ENCODE measurements around the gene CLEC4M. TPM values are rescaled to one million over a fixed set of nuclear protein-coding genes. Genes with fewer than 3 reads are reported as not detected.

CLEC4M gene
- polyA plus RNA-seq (2012; ENCODE audit: insufficient read length, low read depth), result not detected

- TF ChIP-seq TAF1 (IDR thresholded peaks at IDR 0.05; ENCODE audit: borderline replicate concordance, insufficient read depth, low read length) (no peak), FOXP2 (optimal IDR thresholded peaks at IDR 0.05; ENCODE audit: borderline replicate concordance, extremely low read depth, extremely low read length, insufficient read depth) (no peak), REST (IDR thresholded peaks at IDR 0.05; ENCODE audit: insufficient read depth in 1 of 2, low read depth in 2 of 2, low read length in 2 of 2) (no peak)
Measured at GRCh38 chr19:7762719-7763293, at the start of gene CLEC4M. TSS of gene CLEC4M (plus strand) at chr19:7763243. CDS start at chr19:7763267, 24 bp downstream.

GRCh38 chr19:7715671-7716070, 47.4 kb upstream of the CLEC4M start:
- TF ChIP-seq SIN3A (IDR thresholded peaks at IDR 0.05; ENCODE audit: borderline replicate concordance, insufficient read depth, low read length) (no peak), REST (IDR thresholded peaks at IDR 0.05; ENCODE audit: insufficient read depth in 1 of 2, low read depth in 2 of 2, low read length in 2 of 2) (no peak), POLR2AphosphoS5 (IDR thresholded peaks at IDR 0.05; ENCODE audit: low read depth, low read length) (no peak)

GRCh38 chr19:7716762-7717161, 46.3 kb upstream of the CLEC4M start:
- no peak for TF ChIP-seq TAF1 (IDR thresholded peaks at IDR 0.05; ENCODE audit: borderline replicate concordance, insufficient read depth, low read length)
- no peak for TF ChIP-seq REST (IDR thresholded peaks at IDR 0.05; ENCODE audit: insufficient read depth in 1 of 2, low read depth in 2 of 2, low read length in 2 of 2)
- no peak for TF ChIP-seq SIN3A (IDR thresholded peaks at IDR 0.05; ENCODE audit: borderline replicate concordance, insufficient read depth, low read length)
- TF ChIP-seq FOXP2 (optimal IDR thresholded peaks at IDR 0.05; ENCODE audit: borderline replicate concordance, extremely low read depth, extremely low read length, insufficient read depth), result no peak
- no peak for TF ChIP-seq POLR2AphosphoS5 (IDR thresholded peaks at IDR 0.05; ENCODE audit: low read depth, low read length)

GRCh38 chr19:7718668-7719067, 44.4 kb upstream of the CLEC4M start:
- TF ChIP-seq POLR2AphosphoS5 (IDR thresholded peaks at IDR 0.05; ENCODE audit: low read depth, low read length), result no peak

- TF ChIP-seq FOXP2 (optimal IDR thresholded peaks at IDR 0.05; ENCODE audit: borderline replicate concordance, extremely low read depth, extremely low read length, insufficient read depth), result no peak
- no peak for TF ChIP-seq REST (IDR thresholded peaks at IDR 0.05; ENCODE audit: insufficient read depth in 1 of 2, low read depth in 2 of 2, low read length in 2 of 2)
- TF ChIP-seq POLR2AphosphoS5 (IDR thresholded peaks at IDR 0.05; ENCODE audit: low read depth, low read length), result no peak
- TF ChIP-seq TAF1 (IDR thresholded peaks at IDR 0.05; ENCODE audit: borderline replicate concordance, insufficient read depth, low read length), result no peak
- TF ChIP-seq SIN3A (IDR thresholded peaks at IDR 0.05; ENCODE audit: borderline replicate concordance, insufficient read depth, low read length), result no peak
Measured at GRCh38 chr19:7720351-7720750, 42.7 kb upstream of the CLEC4M start.
